A673 (cell line): ENCODE measurements around the gene NAV1.

ENCODE experiments used
- CTCF ChIP-seq: fragments of 300-800, 200-600 bp; sonication (generic); conservative IDR thresholded peaks from 2 replicates; pipeline ENCODE4 v1.5.1; 2017; ENCODE audit warnings: low read depth, mild to moderate bottlenecking, antibody characterized with exemption, low read length, moderate library complexity, mixed read lengths
- EZH2 ChIP-seq: fragments of 200-600 bp; sonication (generic); IDR thresholded peaks from 2 replicates; pipeline ENCODE4 v1.6.1; 2017; ENCODE audit warnings: borderline replicate concordance, low read depth, mild to moderate bottlenecking, mixed read lengths, antibody characterized with exemption, low read length; ENCODE audit not compliant: poor library complexity, severe bottlenecking

DNA sequence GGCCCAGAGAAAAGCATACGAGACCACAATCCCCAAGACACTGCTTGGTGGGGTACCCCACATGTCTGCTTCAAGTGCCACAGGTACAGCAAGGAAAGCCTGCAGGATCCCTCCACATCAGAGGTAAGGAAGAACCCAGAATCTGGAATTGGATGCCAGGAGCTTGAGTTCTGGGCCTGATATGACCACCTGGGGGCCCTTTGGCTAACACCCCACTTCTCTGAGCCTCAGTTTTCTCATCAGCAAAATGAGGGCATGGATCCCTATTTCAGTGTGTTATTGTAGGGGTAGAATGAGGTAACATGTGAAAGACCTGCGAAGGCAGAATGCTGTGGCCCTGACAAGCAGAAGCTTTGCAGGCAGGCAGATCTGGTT lies 24.5 kb downstream of the NAV1 start:
- TF ChIP-seq CTCF, result no peak
- no peak for TF ChIP-seq EZH2
